ENCODE results near the gene GALNTL6. TPM values are rescaled to one million over a fixed set of nuclear protein-coding genes. Genes with fewer than 3 reads are reported as not detected.

The GALNTL6 gene
- total RNA-seq, 2 experiments from 2014 or later, result not detected

GRCh38 chr4:172095161-172095560, 282.0 kb downstream of the GALNTL6 start:
- Mint-ChIP-seq H3K36me3 (no peaks in the 10 kb centered on the region), H3K27me3 (no peaks in the 10 kb centered on the region), H3K27ac (no peak overlapping the region)

GRCh38 chr4:172096786-172097185, 283.6 kb downstream of the GALNTL6 start:
- H3K36me3 Mint-ChIP-seq, result no peaks in the 10 kb centered on the region
- H3K27ac Mint-ChIP-seq, result no peak overlapping the region
- no peak overlapping the region for H3K4me3 Mint-ChIP-seq
- no peak for DNase-seq
- H3K4me1 Mint-ChIP-seq, result no peaks in the 10 kb centered on the region
- peaks cover 7% of the 10 kb centered on the region for H3K9me3 Mint-ChIP-seq
- H3K27me3 Mint-ChIP-seq, result no peaks in the 10 kb centered on the region

More at GRCh38 chr4:172095161-172095560, 282.0 kb downstream of the GALNTL6 start:
- Mint-ChIP-seq H3K4me1 (no peaks in the 10 kb centered on the region), H3K4me3 (no peak overlapping the region), H3K9me3 (peaks cover 7% of the 10 kb centered on the region)
- DNase-seq, result no peak

GRCh38 chr4:172099376-172099775, 286.2 kb downstream of the GALNTL6 start:
- Mint-ChIP-seq H3K4me1 (no peaks in the 10 kb centered on the region), H3K27ac (no peak overlapping the region)

GRCh38 chr4:172103456-172103855, 290.3 kb downstream of the GALNTL6 start:
- no peaks in the 10 kb centered on the region for H3K4me1 Mint-ChIP-seq
- H3K27ac Mint-ChIP-seq, result no peak overlapping the region
- H3K9me3 Mint-ChIP-seq, result peaks cover 8% of the 10 kb centered on the region
- no peak overlapping the region for H3K4me3 Mint-ChIP-seq
- no peak for DNase-seq
- no peaks in the 10 kb centered on the region for H3K36me3 Mint-ChIP-seq
- H3K27me3 Mint-ChIP-seq, result no peaks in the 10 kb centered on the region

More at GRCh38 chr4:172099376-172099775, 286.2 kb downstream of the GALNTL6 start:
- Mint-ChIP-seq H3K4me3 (no peak overlapping the region), H3K36me3 (no peaks in the 10 kb centered on the region), H3K9me3 (peaks cover 7% of the 10 kb centered on the region), H3K27me3 (no peaks in the 10 kb centered on the region)
- DNase-seq, result no peak

GRCh38 chr4:172104539-172104938, 291.3 kb downstream of the GALNTL6 start:
- no peak for DNase-seq
- no peaks in the 10 kb centered on the region for H3K36me3 Mint-ChIP-seq
- no peak overlapping the region for H3K4me3 Mint-ChIP-seq
- H3K4me1 Mint-ChIP-seq, result no peaks in the 10 kb centered on the region
- no peak overlapping the region for H3K27ac Mint-ChIP-seq
- peaks cover 7% of the 10 kb centered on the region for H3K9me3 Mint-ChIP-seq
- no peaks in the 10 kb centered on the region for H3K27me3 Mint-ChIP-seq

GRCh38 chr4:172105918-172106317, 292.7 kb downstream of the GALNTL6 start:
- Mint-ChIP-seq H3K4me1 (no peaks in the 10 kb centered on the region), H3K9me3 (peaks cover 7% of the 10 kb centered on the region), H3K27me3 (no peaks in the 10 kb centered on the region), H3K36me3 (no peaks in the 10 kb centered on the region), H3K4me3 (no peak overlapping the region), H3K27ac (no peak overlapping the region)
- no peak for DNase-seq

- Mint-ChIP-seq H3K27ac (no peak overlapping the region), H3K4me1 (no peaks in the 10 kb centered on the region), H3K36me3 (no peaks in the 10 kb centered on the region), H3K27me3 (no peaks in the 10 kb centered on the region), H3K9me3 (peaks cover 5% of the 10 kb centered on the region), H3K4me3 (no peak overlapping the region)
- no peak for DNase-seq
Measured at GRCh38 chr4:172109466-172109865, 296.3 kb downstream of the GALNTL6 start.

GRCh38 chr4:172124656-172125308, 311.6 kb downstream of the GALNTL6 start:
- H3K27me3 Mint-ChIP-seq, result no peaks in the 10 kb centered on the region
- H3K27ac Mint-ChIP-seq, result no peak overlapping the region
- no peaks in the 10 kb centered on the region for H3K9me3 Mint-ChIP-seq
- no peaks in the 10 kb centered on the region for H3K4me1 Mint-ChIP-seq
- DNase-seq, result no peak
- H3K36me3 Mint-ChIP-seq, result no peaks in the 10 kb centered on the region
- H3K4me3 Mint-ChIP-seq, result no peak overlapping the region

GRCh38 chr4:172125443-172125842, 312.2 kb downstream of the GALNTL6 start:
- H3K4me1 Mint-ChIP-seq, result no peaks in the 10 kb centered on the region
- DNase-seq, result no peak
- H3K36me3 Mint-ChIP-seq, result no peaks in the 10 kb centered on the region
- H3K27me3 Mint-ChIP-seq, result no peaks in the 10 kb centered on the region
- H3K9me3 Mint-ChIP-seq, result no peaks in the 10 kb centered on the region
- no peak overlapping the region for H3K4me3 Mint-ChIP-seq
- no peak overlapping the region for H3K27ac Mint-ChIP-seq

- H3K27me3 Mint-ChIP-seq, result no peaks in the 10 kb centered on the region
- DNase-seq, result no peak
- no peaks in the 10 kb centered on the region for H3K9me3 Mint-ChIP-seq
- no peak overlapping the region for H3K27ac Mint-ChIP-seq
- H3K4me1 Mint-ChIP-seq, result no peaks in the 10 kb centered on the region
- H3K36me3 Mint-ChIP-seq, result no peaks in the 10 kb centered on the region
- H3K4me3 Mint-ChIP-seq, result no peak overlapping the region
Measured at GRCh38 chr4:172127168-172127567, 314.0 kb downstream of the GALNTL6 start.

- no peak for DNase-seq
- H3K4me3 Mint-ChIP-seq, result no peak overlapping the region
- no peaks in the 10 kb centered on the region for H3K36me3 Mint-ChIP-seq
- H3K27ac Mint-ChIP-seq, result no peak overlapping the region
- no peaks in the 10 kb centered on the region for H3K27me3 Mint-ChIP-seq
- no peaks in the 10 kb centered on the region for H3K4me1 Mint-ChIP-seq
- no peaks in the 10 kb centered on the region for H3K9me3 Mint-ChIP-seq
Measured at GRCh38 chr4:172129593-172129992, 316.4 kb downstream of the GALNTL6 start.

- Mint-ChIP-seq H3K36me3 (no peaks in the 10 kb centered on the region), H3K4me3 (no peak overlapping the region), H3K9me3 (no peaks in the 10 kb centered on the region), H3K4me1 (no peaks in the 10 kb centered on the region), H3K27me3 (no peaks in the 10 kb centered on the region), H3K27ac (no peak overlapping the region)
- DNase-seq, result no peak
Measured at GRCh38 chr4:172134521-172134920, 321.3 kb downstream of the GALNTL6 start.

GRCh38 chr4:172141025-172141424, 327.8 kb downstream of the GALNTL6 start:
- DNase-seq, result no peak
- H3K4me1 Mint-ChIP-seq, result no peaks in the 10 kb centered on the region
- H3K27me3 Mint-ChIP-seq, result no peaks in the 10 kb centered on the region

GRCh38 chr4:172142281-172142741, 329.1 kb downstream of the GALNTL6 start:
- Mint-ChIP-seq H3K4me3 (no peak overlapping the region), H3K9me3 (no peaks in the 10 kb centered on the region), H3K27ac (no peak overlapping the region), H3K4me1 (no peaks in the 10 kb centered on the region), H3K27me3 (no peaks in the 10 kb centered on the region), H3K36me3 (no peaks in the 10 kb centered on the region)
- DNase-seq, result no peak

More at GRCh38 chr4:172141025-172141424, 327.8 kb downstream of the GALNTL6 start:
- no peaks in the 10 kb centered on the region for H3K9me3 Mint-ChIP-seq
- no peak overlapping the region for H3K27ac Mint-ChIP-seq
- H3K4me3 Mint-ChIP-seq, result no peak overlapping the region
- no peaks in the 10 kb centered on the region for H3K36me3 Mint-ChIP-seq

- Mint-ChIP-seq H3K4me3 (no peak overlapping the region), H3K27me3 (no peaks in the 10 kb centered on the region), H3K9me3 (no peaks in the 10 kb centered on the region), H3K4me1 (no peaks in the 10 kb centered on the region), H3K27ac (no peak overlapping the region), H3K36me3 (no peaks in the 10 kb centered on the region)
- no peak for DNase-seq
Measured at GRCh38 chr4:172143605-172144314, 330.6 kb downstream of the GALNTL6 start.

GRCh38 chr4:172147687-172148086, 334.5 kb downstream of the GALNTL6 start:
- H3K4me1 Mint-ChIP-seq, result no peaks in the 10 kb centered on the region
- no peaks in the 10 kb centered on the region for H3K9me3 Mint-ChIP-seq
- DNase-seq, result no peak
- H3K4me3 Mint-ChIP-seq, result no peak overlapping the region
- no peak overlapping the region for H3K27ac Mint-ChIP-seq
- H3K36me3 Mint-ChIP-seq, result no peaks in the 10 kb centered on the region
- H3K27me3 Mint-ChIP-seq, result no peaks in the 10 kb centered on the region
